Measurements from ENCODE around the gene BCHE.

DNA sequence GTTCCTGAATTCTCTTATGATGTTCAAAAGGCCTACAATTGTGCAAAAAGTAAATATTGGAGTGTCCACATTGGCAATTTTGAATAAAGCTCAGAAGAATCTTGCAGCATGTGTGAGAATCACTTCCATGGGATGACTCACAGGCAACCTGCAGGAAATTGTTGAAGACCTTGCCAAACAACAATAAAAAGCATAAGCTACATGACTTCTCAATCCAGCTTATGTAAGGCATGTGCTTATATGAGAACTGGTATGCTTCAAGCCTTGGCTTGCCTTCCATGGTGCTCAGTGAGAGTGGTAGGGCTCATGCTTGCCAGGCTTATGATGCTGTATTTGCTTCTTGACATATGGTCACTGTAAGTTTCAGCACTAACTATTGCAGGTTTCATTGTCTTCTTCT is 18.4 kb upstream of the BCHE start:
- TF ChIP-seq, protein P1, sequence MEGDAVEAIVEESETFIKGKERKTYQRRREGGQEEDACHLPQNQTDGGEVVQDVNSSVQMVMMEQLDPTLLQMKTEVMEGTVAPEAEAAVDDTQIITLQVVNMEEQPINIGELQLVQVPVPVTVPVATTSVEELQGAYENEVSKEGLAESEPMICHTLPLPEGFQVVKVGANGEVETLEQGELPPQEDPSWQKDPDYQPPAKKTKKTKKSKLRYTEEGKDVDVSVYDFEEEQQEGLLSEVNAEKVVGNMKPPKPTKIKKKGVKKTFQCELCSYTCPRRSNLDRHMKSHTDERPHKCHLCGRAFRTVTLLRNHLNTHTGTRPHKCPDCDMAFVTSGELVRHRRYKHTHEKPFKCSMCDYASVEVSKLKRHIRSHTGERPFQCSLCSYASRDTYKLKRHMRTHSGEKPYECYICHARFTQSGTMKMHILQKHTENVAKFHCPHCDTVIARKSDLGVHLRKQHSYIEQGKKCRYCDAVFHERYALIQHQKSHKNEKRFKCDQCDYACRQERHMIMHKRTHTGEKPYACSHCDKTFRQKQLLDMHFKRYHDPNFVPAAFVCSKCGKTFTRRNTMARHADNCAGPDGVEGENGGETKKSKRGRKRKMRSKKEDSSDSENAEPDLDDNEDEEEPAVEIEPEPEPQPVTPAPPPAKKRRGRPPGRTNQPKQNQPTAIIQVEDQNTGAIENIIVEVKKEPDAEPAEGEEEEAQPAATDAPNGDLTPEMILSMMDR (conservative IDR thresholded peaks at IDR 0.05 in 1 of 2, IDR thresholded peaks at IDR 0.05 in 1 of 2; ENCODE audit: low read depth in 1 of 2, low read length in 2 of 2): no peak
- TF ChIP-seq EZH2 (IDR thresholded peaks at IDR 0.05; ENCODE audit: low read length, missing control alignments): no peak

Data from fibroblast of lung (primary cell).